Subcutaneous adipose tissue (tissue), 4 donors: ENCODE results near the gene CREB3L1. TPM values are rescaled to one million over a fixed set of nuclear protein-coding genes. Genes with fewer than 3 reads are reported as not detected.

Source experiments
- total RNA-seq, 4 donors: library from RNA; depleted of rRNA; stranded (reverse); fragments of >200 nt; gene quantifications; one replicate each; pipeline ENCODE4 v1.1.0, GENCODE V29; 2016
- TF ChIP-seq, protein P1 (sequence below): fragments of 450-650 bp; IDR thresholded peaks from one replicate; pipeline ENCODE4 v1.5.1; 2016; ENCODE audit warnings: low read depth, mild to moderate bottlenecking, control low read depth, antibody characterized with exemption, moderate library complexity

CREB3L1 gene
- total RNA-seq, 4 donors from 2014 or later = 0.44 to 4.9 (median 2.5) TPM

- TF ChIP-seq, protein P1, sequence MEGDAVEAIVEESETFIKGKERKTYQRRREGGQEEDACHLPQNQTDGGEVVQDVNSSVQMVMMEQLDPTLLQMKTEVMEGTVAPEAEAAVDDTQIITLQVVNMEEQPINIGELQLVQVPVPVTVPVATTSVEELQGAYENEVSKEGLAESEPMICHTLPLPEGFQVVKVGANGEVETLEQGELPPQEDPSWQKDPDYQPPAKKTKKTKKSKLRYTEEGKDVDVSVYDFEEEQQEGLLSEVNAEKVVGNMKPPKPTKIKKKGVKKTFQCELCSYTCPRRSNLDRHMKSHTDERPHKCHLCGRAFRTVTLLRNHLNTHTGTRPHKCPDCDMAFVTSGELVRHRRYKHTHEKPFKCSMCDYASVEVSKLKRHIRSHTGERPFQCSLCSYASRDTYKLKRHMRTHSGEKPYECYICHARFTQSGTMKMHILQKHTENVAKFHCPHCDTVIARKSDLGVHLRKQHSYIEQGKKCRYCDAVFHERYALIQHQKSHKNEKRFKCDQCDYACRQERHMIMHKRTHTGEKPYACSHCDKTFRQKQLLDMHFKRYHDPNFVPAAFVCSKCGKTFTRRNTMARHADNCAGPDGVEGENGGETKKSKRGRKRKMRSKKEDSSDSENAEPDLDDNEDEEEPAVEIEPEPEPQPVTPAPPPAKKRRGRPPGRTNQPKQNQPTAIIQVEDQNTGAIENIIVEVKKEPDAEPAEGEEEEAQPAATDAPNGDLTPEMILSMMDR = no peak
Observed at GRCh38 chr11:46238078-46238966, 39.1 kb upstream of the CREB3L1 start.

GRCh38 chr11:46238967-46239800 is 38.3 kb upstream of the CREB3L1 start:
- TF ChIP-seq, protein P1 = no peak

DNA sequence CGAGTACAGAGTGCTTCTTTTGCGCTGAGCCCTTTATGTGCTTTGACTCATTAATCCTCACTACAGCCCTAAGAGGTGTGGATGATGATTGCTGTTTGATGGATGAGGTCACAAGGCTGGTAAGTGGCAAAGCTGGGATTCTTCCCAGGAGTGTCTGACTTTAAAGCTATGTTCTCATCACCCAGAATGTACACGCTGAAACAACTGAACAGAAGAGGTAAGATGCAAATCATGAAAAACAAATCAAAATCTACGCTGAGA is 37.7 kb upstream of the CREB3L1 start:
- TF ChIP-seq, protein P1 = no peak

GRCh38 chr11:46240371-46240770 is 37.1 kb upstream of the CREB3L1 start:
- TF ChIP-seq, protein P1 = no peak

GRCh38 chr11:46240861-46241260 is 36.6 kb upstream of the CREB3L1 start:
- TF ChIP-seq, protein P1 = no peak

DNA sequence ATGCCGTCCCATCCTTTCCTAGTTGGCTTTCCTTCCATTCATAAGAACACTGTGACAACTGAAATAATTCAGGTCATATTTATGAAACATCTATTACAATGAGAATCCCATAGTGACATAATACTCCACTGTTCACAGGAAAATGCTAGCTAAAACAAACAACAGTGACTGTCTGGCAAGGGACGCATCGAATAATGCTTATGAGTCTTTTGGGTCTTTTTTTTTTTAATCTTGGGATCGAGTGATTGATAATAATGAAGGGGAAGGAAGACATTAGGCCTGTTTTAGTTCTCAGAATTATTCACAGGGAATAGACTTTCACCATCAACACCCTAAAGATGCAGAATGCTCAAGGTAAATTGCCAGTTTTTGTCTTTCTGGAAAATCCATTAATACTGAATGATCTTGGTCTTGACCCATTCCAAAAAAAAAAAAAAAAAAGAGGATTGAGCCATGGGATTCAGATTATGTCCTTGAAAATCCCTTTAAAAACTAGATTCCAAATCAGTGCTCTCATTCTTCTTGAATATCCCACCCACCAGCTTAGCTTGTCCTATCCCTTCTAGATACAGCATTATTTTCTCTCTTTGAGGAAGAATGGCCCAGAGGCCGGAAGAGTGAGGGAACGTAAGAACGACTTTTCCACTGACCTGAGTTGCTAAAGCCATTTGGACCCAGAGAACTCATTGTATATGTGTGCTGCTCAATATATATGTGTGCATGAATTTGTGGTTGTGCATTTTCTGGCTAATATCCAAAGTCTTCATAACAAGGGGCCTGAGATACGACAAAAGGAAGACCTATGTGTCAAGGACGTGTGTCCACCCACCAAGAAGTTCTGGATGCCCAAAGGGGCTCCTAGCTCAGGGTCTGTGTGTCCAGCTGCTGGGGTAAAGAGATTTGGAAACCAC is 35.2 kb upstream of the CREB3L1 start:
- TF ChIP-seq, protein P1 = no peak
